HL-60 (cell line): ENCODE results near the gene TNNT2.

ENCODE experiments used
- SPI1 ChIP-seq: IDR thresholded peaks from 2 replicates; pipeline ENCODE4 v1.6.1; 2012; ENCODE audit warnings: low read depth, mild to moderate bottlenecking, borderline replicate concordance
- TF ChIP-seq, protein P1 (sequence below): IDR thresholded peaks from one replicate; pipeline ENCODE4 v1.5.1; 2011; ENCODE audit warnings: low read length, control low read depth, inconsistent platforms; ENCODE audit not compliant: insufficient read depth

DNA sequence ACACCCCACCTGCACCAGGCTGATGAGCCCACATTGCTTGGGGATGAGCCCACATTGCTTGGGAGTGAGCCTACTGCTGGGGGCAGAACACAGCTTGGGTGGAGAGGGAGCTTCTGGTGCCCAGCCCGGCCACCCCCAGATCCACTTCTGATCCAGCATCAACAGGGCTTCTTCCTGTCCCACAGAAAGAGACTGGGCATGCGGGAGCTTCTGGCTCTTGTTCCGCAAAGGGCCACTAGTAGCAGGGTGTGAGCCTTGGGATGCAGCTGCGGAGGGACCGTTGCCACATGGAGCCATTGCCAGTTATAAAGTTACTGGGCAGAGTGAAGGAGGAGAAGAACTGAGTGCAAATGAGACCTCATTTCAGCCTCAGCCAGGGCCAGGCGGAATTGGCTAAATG lies 57.8 kb downstream of the TNNT2 start:
- TF ChIP-seq, protein P1, sequence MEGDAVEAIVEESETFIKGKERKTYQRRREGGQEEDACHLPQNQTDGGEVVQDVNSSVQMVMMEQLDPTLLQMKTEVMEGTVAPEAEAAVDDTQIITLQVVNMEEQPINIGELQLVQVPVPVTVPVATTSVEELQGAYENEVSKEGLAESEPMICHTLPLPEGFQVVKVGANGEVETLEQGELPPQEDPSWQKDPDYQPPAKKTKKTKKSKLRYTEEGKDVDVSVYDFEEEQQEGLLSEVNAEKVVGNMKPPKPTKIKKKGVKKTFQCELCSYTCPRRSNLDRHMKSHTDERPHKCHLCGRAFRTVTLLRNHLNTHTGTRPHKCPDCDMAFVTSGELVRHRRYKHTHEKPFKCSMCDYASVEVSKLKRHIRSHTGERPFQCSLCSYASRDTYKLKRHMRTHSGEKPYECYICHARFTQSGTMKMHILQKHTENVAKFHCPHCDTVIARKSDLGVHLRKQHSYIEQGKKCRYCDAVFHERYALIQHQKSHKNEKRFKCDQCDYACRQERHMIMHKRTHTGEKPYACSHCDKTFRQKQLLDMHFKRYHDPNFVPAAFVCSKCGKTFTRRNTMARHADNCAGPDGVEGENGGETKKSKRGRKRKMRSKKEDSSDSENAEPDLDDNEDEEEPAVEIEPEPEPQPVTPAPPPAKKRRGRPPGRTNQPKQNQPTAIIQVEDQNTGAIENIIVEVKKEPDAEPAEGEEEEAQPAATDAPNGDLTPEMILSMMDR = no peak
- TF ChIP-seq SPI1 = no peak
